Activated CD4-positive, alpha-beta T cell treated with anti-CD3 and anti-CD28 coated beads, Interleukin-2, amount 50 U/mL, for 1 hour (primary cell): ENCODE data around the gene HLA-DRB5.
"Not testable (repeated sequence)": the region's sequence is repeated elsewhere in the genome, so short reads cannot be mapped to it uniquely, and the experiment has no call there.

Experiments
- DNase-seq: peaks from one replicate; pipeline ENCODE4 v3.0.0-alpha.2; 2020

The HLA-DRB5 gene

DNA sequence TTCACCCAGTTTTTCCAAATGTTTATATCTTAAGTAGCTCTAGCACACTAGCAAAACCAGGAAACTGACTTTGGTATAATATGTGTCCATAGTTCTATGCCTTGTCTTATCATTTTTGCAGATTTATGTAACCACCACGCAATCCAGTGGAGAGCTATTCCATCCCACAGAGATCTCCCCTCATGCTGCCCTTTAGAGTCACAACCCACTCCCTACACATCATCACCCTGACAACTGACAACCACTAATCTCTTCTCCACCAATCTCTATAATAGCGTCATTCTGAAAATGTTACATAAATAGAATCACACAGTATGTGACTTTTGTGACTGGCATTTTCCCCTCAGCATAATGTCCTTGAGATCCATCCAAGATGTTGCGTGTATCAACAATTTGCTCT, 29.1 kb downstream of the HLA-DRB5 start:
- no peak for DNase-seq

DNA sequence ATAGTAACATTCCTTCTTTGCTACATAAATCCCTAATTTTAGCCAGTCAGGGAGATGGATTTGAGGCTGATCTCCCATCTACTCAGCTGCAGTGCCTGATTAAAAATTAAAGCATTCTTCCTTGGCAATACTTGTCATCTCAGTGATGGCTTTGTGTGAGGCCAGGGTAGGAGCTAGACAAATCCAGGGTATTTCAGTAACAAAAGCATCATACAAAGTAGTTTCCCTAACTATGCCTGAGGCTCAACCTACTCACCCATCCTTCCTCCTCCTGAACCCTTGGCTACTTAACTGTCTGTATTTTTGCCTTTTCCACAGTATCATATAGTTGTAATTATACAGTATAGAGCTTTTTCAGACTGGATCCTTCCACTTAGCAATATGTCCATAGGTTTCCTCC, 37.7 kb downstream of the HLA-DRB5 start:
- no peak for DNase-seq

- DNase-seq = no peak
Observed at GRCh38 chr6:32491700-32492099, 38.4 kb downstream of the HLA-DRB5 start.

- no peak for DNase-seq
Observed at GRCh38 chr6:32488083-32488482, 42.0 kb downstream of the HLA-DRB5 start.

DNA sequence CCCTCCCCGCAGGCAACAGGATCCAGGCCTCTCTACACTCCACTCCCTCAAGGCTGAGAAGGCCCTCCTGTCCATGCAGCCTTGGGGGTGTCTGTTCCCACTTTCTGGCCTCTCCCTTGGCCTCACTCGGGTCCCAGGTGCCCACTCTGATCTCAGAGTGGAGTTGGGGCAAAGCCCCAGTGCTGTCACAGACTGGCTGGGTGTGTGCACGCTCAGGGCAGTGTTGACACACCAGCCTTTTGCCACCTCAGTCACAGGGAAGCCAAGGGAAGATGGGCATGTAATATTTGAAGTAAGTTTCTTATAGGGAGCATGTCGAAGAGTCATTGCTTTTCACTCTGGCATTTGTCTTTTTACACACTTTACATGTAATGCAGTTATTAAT, 45.5 kb downstream of the HLA-DRB5 start:
- no peak for DNase-seq

DNA sequence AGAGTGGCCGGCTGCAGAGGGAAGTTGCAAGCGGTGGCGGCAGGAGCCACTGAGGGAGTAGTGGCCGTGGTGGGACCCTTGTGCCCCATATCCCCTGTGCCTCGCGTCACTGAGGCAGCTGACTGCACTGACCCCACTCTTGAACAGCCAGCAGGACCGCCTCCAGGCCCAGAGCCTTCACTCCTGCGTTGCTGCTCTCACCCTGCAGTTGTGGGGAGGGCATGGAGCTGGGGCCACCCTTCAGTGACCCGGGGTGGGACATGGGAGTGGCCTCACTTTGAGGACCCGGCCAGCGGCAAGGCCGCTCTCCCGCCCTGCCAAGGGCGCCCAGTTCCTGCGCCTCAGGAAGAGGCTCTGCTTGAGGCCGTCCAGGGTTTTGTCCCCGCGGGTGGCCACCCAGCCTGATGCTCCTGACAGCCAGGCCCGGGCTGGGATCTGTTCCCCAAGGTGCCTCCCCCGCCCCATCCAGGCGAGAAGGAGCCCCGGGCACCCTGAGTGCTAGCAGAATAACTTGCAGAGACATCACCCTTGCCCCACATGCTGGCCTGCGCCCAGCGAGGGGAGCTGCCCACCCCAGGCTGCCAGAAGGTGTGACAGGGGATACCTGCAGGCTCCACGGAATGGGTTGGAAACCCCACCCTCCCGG, 46.0 kb downstream of the HLA-DRB5 start:
- DNase-seq = no peak

DNA sequence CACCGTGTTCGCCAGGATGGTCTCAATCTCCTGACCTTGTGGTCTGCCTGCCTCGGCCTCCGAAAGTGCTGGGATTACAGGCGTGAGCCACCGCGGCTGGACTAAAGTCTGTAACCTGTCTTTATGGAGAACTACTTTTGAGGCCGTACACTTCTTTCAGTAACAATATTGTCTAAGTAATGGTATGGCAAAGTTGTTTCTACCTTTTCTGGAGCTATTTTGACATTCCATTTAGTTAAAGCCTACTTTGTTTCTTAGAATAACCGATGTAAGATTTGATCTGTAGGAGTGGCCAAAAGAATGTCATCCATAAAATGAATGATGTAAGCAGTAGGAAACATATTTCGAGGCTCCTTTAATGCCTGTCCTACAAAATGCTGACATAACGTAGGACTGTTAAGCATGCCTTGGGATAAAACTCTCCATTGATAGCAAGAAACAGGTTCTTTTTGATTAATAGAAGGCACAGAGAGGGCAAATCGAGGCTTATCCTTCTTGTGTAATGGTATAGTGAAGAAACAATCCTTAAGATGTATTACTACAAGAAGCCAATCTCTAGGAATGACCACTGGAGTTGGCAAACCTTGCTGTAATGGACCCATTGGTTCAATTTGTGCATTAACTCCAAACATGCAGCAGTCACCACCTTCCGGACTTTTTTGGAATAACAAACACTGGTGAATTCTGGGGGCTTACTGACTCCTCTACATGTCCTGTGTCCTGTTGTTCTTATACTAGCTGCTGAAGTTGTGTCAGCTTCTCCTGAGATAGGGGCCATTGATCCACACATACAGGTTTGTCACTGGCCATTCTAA, 54.5 kb downstream of the HLA-DRB5 start:
- no peak for DNase-seq

DNA sequence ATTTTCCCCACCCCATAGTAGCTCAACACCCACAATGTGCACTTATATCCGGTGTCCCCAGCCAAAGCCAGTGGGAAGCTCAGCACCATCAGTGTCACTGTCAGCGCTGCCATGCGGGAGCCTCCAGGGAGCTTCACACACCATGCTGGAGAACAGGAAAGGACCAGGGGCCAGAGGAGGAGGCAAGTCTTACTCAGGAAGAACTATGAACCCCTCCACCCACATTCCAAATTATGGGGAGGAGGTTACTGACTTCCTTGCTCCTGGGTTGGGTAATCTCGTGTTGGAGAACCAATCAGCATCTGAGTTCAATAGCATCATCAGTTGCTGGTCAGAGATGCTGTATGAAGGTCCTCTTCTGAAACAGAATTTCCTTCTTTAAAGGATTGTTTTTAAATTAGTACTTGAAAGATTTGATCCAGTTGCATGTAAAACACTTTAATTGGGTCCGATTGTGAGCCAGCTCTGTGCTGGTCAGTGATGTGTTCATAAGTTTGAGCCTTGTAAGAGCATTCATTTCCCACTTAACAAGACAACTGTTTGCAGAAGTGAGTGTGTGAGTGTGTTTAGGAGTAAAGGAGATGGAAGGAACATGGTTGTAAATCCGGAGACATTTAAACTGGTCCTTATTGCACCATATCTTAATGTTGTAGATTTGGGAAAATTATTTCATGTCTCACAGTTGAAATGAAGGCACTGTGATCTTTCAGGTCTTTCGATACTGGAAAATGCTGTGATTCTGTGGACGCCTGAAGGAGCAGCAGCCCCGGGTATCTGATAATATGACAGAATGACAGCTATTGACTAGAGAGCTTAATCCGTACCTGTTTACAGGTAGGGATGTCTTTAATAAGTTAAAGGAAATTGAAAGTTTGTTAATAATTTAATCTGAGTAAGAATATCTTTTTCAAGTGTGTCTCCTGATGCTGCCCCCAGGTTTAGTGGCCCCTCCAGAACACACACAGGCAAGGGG, 56.4 kb downstream of the HLA-DRB5 start:
- DNase-seq = not testable (repeated sequence)

GRCh38 chr6:32472781-32473375, 57.2 kb downstream of the HLA-DRB5 start:
- DNase-seq = no peak

DNA sequence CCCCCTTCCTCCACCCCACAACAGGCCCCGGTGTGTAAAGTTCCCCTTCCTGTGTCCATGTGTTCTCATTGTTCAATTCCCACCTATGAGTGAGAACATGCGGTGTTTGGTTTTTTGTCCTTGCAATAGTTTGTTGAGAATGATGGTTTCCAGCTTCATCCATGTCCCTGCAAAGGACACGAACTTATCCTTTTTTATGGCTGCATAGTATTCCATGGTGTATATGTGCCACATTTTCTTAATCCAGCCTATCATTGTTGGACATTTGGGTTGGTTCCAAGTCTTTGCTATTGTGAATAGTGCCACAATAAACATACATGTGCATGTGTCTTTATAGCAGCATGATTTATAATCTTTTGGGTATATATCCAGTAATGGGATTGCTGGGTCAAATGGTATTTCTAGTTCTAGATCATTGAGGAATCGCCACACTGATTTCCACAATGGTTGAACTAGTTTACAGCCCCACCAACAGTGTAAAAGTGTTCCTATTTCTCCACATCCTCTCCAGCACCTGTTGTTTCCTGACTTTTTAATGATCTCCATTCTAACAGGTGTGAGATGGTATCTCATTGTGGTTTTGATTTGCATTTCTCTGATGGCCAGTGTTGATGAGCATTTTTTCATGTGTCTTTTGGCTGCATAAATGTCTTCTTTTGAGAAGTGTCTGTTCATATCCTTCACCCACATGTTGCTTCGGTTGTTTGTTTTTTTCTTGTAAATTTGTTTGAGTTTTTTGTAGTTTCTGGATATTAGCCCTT, 62.2 kb downstream of the HLA-DRB5 start:
- DNase-seq = not testable (repeated sequence)
